HG03097 (cell line): ENCODE data around the gene C1R.
"Not testable (repeated sequence)": the region's sequence is repeated elsewhere in the genome, so short reads cannot be mapped to it uniquely, and the experiment has no call there.

Experiments
- ATAC-seq: cut with Tn5 transposase; IDR thresholded peaks from one replicate; pipeline ENCODE4 v1.9.1; 2021; ENCODE audit not compliant: unreplicated experiment, low FRiP score

The C1R gene

GRCh38 chr12:7045913-7046312, 46.3 kb downstream of the C1R start:
- no peak for ATAC-seq

DNA sequence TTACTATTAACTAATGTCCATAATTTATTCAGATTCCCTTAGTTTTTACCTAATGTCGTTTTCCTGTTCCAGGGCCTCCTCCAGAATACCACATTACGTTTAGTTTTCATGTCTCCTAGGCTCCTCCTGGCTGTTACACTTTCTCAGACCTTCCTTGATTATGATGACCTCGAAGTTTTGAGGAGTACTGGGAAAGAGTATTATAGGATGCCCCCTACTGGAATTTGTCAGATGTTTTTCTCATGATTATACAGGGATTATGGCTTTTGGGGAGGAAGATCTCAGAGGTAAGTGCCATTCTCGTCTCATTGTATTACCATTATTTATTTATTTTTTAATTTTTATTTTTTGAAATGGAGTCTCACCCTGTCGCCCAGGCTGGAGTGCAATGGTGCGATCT, 49.4 kb downstream of the C1R start:
- no peak for ATAC-seq

GRCh38 chr12:7039403-7039802, 52.8 kb downstream of the C1R start:
- no peak for ATAC-seq

- ATAC-seq, result no peak
Observed at GRCh38 chr12:7038591-7038990, 53.7 kb downstream of the C1R start.

DNA sequence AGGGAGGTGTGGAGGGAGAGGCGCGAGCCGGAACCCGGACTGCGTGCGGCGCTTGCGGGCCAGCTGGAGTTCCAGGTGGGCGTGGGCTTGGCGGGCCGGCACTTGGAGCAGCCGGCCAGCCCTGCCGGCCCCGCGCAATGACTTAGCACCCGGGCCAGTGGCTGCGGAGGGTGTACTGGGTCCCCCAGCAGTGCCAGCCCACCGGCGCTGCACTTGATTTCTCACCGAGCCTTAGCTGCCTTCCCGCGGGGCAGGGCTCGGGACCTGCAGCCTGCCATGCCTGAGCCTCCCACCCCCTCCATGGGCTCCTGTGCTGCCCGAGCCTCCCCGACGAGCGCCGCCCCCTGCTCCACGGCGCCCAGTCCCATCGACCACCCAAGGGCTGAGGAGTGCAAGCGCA, 54.8 kb downstream of the C1R start:
- not testable (repeated sequence) for ATAC-seq

DNA sequence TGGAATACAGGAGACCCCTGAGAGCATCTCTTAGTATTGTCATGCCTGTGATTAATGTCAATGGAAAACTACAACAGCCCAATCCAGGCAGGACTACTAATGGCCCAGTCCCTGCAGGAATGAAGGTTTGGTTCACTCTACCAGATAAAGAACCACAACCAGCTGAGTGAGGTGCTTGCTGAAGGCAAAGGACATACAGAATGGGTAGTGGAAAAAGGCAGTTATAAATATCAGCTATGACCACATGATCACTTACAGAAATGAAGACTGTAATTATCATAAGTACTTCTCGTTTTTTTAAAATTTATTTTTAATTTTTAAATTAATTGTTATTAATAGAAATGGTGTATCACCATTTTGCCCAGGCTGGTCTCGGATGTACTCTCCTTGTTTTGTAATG, 56.8 kb downstream of the C1R start:
- ATAC-seq, result no peak

DNA sequence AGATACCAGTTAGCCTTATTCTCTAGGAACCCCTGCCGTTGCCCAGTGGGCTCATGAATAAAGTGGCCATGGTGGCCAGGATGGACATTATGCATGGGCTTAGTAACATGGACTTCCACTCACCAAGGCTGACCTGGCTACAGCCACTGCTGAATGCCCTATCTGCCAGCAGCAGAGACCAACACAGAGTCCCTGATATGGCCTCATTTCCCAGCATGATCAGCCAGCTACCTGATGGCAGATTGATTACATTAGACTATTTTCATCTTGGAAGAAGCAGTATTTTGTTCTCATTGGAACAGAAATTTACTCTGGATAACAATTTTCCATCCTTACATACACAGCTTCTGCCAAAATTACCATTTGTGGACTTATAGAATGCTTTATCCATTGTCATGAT, 57.8 kb downstream of the C1R start:
- no peak for ATAC-seq

GRCh38 chr12:7032990-7033389, 59.3 kb downstream of the C1R start:
- ATAC-seq, result no peak

DNA sequence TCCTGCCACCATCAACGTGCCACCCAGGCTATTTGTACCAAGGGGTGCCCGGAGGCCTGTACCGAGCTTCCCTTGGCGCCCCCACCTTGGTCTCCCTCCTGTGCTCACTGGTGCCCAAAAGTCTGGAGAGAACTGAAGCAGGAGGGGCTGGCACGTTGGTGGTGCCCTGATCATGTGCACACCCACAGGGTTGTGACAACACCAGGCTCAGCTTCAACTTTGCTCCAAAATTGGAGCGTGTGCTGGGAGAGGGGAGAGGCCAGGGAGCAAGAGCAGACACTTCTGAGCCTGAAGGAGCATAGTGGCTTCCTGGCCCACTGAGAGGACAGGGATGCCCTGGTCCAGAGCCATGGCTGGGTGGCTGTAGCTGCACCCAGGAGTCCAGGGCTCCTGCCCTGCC, 60.9 kb downstream of the C1R start:
- no peak for ATAC-seq
